NB4 (cell line): Measurements from ENCODE around the gene PDGFB.

ENCODE experiments used
- MYC ChIP-seq: IDR thresholded peaks from 2 replicates; pipeline ENCODE4 v1.6.1; 2011; ENCODE audit warnings: low read depth, low read length
- POLR2A ChIP-seq: IDR thresholded peaks from 2 replicates; pipeline ENCODE4 v1.6.1; 2011; ENCODE audit warnings: mild to moderate bottlenecking; ENCODE audit not compliant: insufficient read length; ENCODE audit errors: extremely low read depth
- TF ChIP-seq, protein P1 (sequence below): IDR thresholded peaks from one replicate; pipeline ENCODE4 v1.5.1; 2012; ENCODE audit warnings: low read depth, low read length

DNA sequence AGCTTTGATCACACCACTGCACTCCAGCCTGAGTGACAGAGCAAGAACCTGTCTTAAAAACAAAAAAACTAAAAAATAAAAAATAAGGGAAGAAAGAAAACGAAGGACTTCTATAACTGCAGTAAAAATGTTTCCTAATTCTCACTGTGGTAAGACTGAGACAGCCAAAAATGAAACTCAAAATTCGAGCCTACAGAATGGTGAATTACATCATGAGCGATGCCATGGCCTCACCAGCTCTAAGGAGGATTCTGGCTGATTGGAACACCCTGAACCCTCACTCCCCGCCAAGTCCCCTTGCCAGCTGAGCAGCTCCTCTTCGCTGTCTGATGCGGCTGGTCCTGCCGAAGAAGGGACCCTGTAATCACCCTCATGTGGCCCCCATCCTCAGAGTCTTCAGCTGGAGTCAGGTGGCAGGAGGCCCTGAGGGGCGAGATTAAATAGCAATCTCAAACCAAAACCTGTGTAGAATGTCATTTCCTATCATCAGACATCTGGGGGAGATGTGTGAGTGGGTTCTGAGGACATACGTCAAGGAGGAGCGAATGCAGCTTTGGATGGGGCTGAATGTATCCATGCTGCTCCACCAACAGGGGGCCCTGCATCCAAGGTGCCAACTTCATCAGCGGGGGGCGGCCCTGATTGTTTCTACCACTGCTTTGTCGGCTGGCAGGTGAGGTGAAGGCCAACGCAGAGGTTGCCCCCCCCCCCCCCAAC, 29.2 kb downstream of the PDGFB start:
- TF ChIP-seq POLR2A (no peak), MYC (no peak)
- TF ChIP-seq, protein P1, sequence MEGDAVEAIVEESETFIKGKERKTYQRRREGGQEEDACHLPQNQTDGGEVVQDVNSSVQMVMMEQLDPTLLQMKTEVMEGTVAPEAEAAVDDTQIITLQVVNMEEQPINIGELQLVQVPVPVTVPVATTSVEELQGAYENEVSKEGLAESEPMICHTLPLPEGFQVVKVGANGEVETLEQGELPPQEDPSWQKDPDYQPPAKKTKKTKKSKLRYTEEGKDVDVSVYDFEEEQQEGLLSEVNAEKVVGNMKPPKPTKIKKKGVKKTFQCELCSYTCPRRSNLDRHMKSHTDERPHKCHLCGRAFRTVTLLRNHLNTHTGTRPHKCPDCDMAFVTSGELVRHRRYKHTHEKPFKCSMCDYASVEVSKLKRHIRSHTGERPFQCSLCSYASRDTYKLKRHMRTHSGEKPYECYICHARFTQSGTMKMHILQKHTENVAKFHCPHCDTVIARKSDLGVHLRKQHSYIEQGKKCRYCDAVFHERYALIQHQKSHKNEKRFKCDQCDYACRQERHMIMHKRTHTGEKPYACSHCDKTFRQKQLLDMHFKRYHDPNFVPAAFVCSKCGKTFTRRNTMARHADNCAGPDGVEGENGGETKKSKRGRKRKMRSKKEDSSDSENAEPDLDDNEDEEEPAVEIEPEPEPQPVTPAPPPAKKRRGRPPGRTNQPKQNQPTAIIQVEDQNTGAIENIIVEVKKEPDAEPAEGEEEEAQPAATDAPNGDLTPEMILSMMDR: peak; percentile 44
